ENCODE measurements around the gene PDE4B.

PDE4B gene

DNA sequence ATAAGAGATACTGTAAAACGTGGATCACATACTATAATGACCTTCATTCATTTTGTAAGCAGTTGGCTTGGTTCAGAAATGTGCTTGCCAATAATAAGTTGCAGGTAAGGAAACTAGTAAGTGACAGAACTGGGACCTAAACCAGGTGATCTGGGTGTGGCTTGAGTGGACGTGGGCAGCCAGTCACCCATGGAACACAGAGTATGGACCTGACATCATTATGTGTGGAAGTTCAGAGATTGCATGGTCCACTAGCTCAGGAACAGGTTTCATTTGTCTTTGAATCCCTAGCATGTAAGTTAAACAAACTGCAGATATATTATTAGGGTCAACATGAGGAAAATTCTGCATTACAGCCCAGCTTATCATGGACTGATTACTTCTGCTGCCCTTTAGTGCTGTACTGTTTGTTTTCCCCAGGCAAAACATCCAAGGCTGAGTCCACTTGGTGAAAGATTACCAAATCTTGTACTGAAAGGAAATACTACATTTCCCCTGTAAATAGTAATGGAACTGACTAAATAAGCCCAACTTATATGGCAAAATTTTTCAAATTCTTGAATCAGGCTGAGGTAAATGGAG, 414.0 kb downstream of the PDE4B start:
- Histone ChIP-seq H3K27me3 (replicated peaks; ENCODE audit: control insufficient read depth, insufficient read depth, low read length) (no peaks in the 10 kb centered on the region), H3K36me3 (ENCODE audit: control insufficient read depth, insufficient read depth, low read length) (no peaks in the 10 kb centered on the region), H3K4me3 (replicated peaks; ENCODE audit: low read depth, low read length) (no peak overlapping the region)
- TF ChIP-seq, protein P1, sequence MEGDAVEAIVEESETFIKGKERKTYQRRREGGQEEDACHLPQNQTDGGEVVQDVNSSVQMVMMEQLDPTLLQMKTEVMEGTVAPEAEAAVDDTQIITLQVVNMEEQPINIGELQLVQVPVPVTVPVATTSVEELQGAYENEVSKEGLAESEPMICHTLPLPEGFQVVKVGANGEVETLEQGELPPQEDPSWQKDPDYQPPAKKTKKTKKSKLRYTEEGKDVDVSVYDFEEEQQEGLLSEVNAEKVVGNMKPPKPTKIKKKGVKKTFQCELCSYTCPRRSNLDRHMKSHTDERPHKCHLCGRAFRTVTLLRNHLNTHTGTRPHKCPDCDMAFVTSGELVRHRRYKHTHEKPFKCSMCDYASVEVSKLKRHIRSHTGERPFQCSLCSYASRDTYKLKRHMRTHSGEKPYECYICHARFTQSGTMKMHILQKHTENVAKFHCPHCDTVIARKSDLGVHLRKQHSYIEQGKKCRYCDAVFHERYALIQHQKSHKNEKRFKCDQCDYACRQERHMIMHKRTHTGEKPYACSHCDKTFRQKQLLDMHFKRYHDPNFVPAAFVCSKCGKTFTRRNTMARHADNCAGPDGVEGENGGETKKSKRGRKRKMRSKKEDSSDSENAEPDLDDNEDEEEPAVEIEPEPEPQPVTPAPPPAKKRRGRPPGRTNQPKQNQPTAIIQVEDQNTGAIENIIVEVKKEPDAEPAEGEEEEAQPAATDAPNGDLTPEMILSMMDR (IDR thresholded peaks at IDR 0.05; ENCODE audit: insufficient read depth, low read length, poor library complexity, severe bottlenecking), result no peak
- DNase-seq (ENCODE audit: extremely low read depth, insufficient read length), result no peak

DNA sequence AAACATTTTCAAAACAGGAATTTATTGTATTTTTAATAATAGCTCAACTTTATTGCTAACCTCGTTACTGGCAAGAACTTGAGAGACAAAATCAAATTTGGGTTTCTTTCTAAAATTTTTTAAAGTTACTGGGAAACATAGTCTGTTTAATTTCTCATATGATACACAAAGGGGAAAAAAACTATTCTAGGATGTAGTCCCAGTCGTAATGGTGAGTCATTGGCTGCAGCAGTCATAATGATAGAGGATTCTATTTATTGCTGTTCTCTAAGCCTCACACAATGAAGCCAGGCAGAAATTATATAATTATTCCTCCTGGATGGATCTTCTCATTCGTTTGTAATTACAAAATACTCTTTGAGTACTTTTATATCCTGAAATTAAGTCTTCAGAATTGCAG, 414.8 kb downstream of the PDE4B start:
- no peak for DNase-seq (ENCODE audit: extremely low read depth, insufficient read length)
- TF ChIP-seq, protein P1 (IDR thresholded peaks at IDR 0.05; ENCODE audit: insufficient read depth, low read length, poor library complexity, severe bottlenecking), result no peak
- H3K27me3 ChIP-seq (replicated peaks; ENCODE audit: control insufficient read depth, insufficient read depth, low read length), result no peaks in the 10 kb centered on the region

DNA sequence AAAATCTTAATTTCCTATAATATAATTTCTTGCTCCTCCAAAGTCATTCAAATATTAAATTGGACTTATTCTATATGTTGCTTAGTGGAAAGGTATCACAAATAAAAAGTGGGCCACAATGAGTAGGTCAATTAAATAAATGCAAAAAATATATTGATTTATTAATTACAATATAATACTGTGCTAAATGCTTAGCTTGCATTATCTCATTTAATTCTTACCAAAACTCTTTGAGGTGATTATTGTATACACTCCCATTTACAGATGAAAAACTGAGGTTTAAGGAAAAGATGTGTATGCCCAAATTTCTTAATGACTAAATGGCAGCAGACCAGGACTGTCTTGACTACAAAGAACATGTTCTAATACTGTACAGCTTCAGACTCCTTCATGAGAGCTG, 415.9 kb downstream of the PDE4B start:
- Histone ChIP-seq H3K27me3 (replicated peaks; ENCODE audit: control insufficient read depth, insufficient read depth, low read length) (no peaks in the 10 kb centered on the region), H3K4me3 (replicated peaks; ENCODE audit: low read depth, low read length) (no peak overlapping the region), H3K36me3 (ENCODE audit: control insufficient read depth, insufficient read depth, low read length) (no peaks in the 10 kb centered on the region)
- TF ChIP-seq, protein P1 (IDR thresholded peaks at IDR 0.05; ENCODE audit: insufficient read depth, low read length, poor library complexity, severe bottlenecking), result no peak
- DNase-seq (ENCODE audit: extremely low read depth, insufficient read length), result no peak

More for the DNA sequence above, 414.8 kb downstream of the PDE4B start:
- H3K36me3 ChIP-seq (ENCODE audit: control insufficient read depth, insufficient read depth, low read length), result no peaks in the 10 kb centered on the region
- no peak overlapping the region for H3K4me3 ChIP-seq (replicated peaks; ENCODE audit: low read depth, low read length)

DNA sequence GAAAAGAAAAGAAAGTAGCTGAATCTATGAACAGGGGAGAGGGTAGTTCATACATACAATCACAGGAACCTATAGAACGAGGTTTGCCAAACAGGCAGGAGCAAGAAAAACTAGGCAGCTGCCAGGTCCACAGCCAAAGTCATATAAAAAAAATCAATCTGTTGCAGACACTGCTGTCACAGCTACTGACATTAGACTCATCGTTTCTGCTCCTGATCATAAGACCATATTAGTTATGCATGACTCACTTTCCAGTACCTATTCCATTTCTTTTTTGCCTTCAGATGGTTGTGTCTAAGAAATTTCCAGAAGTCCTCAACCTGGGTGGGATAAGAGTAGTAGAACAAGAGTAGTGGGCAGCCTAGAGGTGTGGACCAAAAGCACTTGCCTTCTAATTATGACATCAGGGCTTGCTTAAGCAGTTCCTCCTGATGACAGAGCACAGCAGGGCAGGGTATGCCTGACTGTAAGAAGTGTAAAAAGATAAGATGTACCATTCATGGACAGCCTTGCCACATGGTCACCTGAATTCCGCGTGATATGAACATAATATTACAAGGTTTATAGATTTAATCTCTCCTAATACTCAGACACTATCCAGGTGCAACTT, 418.0 kb downstream of the PDE4B start:
- DNase-seq (ENCODE audit: extremely low read depth, insufficient read length), result no peak
- Histone ChIP-seq H3K27me3 (replicated peaks; ENCODE audit: control insufficient read depth, insufficient read depth, low read length) (no peaks in the 10 kb centered on the region), H3K4me3 (replicated peaks; ENCODE audit: low read depth, low read length) (no peak overlapping the region), H3K36me3 (ENCODE audit: control insufficient read depth, insufficient read depth, low read length) (no peaks in the 10 kb centered on the region)
- TF ChIP-seq, protein P1 (IDR thresholded peaks at IDR 0.05; ENCODE audit: insufficient read depth, low read length, poor library complexity, severe bottlenecking), result no peak

DNA sequence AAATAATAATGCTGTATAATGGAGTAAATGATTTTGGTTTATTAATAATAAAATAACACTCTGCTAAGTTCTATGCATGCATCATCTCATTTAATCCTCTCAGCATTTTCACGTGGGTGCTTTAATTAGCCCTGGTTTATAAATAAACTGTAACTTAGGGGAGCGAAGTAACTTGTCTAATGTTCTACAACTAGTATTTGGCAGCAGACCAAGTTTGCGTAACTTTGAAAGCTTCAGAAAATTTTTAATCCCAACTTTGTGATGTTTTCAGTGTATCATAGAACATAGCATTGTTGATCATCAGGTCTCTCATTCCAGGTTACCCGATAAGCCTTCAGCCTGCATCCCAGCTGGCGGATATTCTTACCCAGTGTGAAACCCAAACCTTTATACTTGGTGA, 418.8 kb downstream of the PDE4B start:
- Histone ChIP-seq H3K36me3 (ENCODE audit: control insufficient read depth, insufficient read depth, low read length) (no peaks in the 10 kb centered on the region), H3K4me3 (replicated peaks; ENCODE audit: low read depth, low read length) (no peak overlapping the region), H3K27me3 (replicated peaks; ENCODE audit: control insufficient read depth, insufficient read depth, low read length) (no peaks in the 10 kb centered on the region)
- no peak for DNase-seq (ENCODE audit: extremely low read depth, insufficient read length)
- TF ChIP-seq, protein P1 (IDR thresholded peaks at IDR 0.05; ENCODE audit: insufficient read depth, low read length, poor library complexity, severe bottlenecking), result no peak
